Measurements from ENCODE around the gene LRRFIP2.
A peak's percentile ranks its signal among the peaks of the same experiment; 100 is the strongest.

Gene LRRFIP2

GRCh38 chr3:37024092-37024491, 150.3 kb downstream of the LRRFIP2 start:
- Mint-ChIP-seq H3K4me1 (peaks cover 16 to 19% of the 10 kb centered on the region in 2 donors), H3K27me3 (no peaks in the 10 kb centered on the region), H3K9me3 (no peaks in the 10 kb centered on the region), H3K36me3 (peaks cover 51 to 83% of the 10 kb centered on the region in 2 donors), H3K27ac (no peak overlapping the region), H3K4me3 (no peak overlapping the region)
- ATAC-seq (replicated peaks) (peak in 1 of 2 donors; percentile 44), DNase-seq (no peak)

GRCh38 chr3:37017683-37018082, 156.7 kb downstream of the LRRFIP2 start:
- Mint-ChIP-seq H3K4me1 (peaks cover 8% of the 10 kb centered on the region in 2 donors), H3K36me3 (peaks cover 30 to 72% of the 10 kb centered on the region in 2 donors), H3K9me3 (no peaks in the 10 kb centered on the region), H3K4me3 (no peak overlapping the region), H3K27ac (no peak overlapping the region), H3K27me3 (no peaks in the 10 kb centered on the region)
- ATAC-seq (replicated peaks) (no peak), DNase-seq (no peak)

GRCh38 chr3:37016903-37017302, 157.5 kb downstream of the LRRFIP2 start:
- no peak overlapping the region for H3K27ac Mint-ChIP-seq
- no peaks in the 10 kb centered on the region for H3K9me3 Mint-ChIP-seq
- peaks cover 4% of the 10 kb centered on the region in 2 donors for H3K4me1 Mint-ChIP-seq
- no peaks in the 10 kb centered on the region for H3K27me3 Mint-ChIP-seq
- ATAC-seq (replicated peaks) (no peak), DNase-seq (no peak)
- no peak overlapping the region for H3K4me3 Mint-ChIP-seq
- peaks cover 25 to 65% of the 10 kb centered on the region in 2 donors for H3K36me3 Mint-ChIP-seq

GRCh38 chr3:37015642-37016041, 158.7 kb downstream of the LRRFIP2 start:
- Mint-ChIP-seq H3K27ac (no peak overlapping the region), H3K9me3 (no peaks in the 10 kb centered on the region), H3K36me3 (peaks cover 28 to 68% of the 10 kb centered on the region in 2 donors), H3K4me3 (no peak overlapping the region), H3K4me1 (no peaks in the 10 kb centered on the region), H3K27me3 (no peaks in the 10 kb centered on the region)
- ATAC-seq (replicated peaks) = no peak
- DNase-seq = no peak

GRCh38 chr3:37014620-37015019, 159.8 kb downstream of the LRRFIP2 start:
- Mint-ChIP-seq H3K9me3 (no peaks in the 10 kb centered on the region), H3K27ac (no peak overlapping the region), H3K4me3 (no peak overlapping the region), H3K27me3 (no peaks in the 10 kb centered on the region), H3K36me3 (peaks cover 28 to 58% of the 10 kb centered on the region in 2 donors), H3K4me1 (no peaks in the 10 kb centered on the region)
- DNase-seq (no peak), ATAC-seq (replicated peaks) (no peak)
